Measurements from ENCODE around the gene MRAS. TPM values are rescaled to one million over a fixed set of nuclear protein-coding genes. Genes with fewer than 3 reads are reported as not detected.

The MRAS gene
- total and polyA plus RNA-seq, 4 donors: 12.6 to 28.7 (median 22.3) TPM

- peaks cover 0 to 7% (median 0%) of the 10 kb centered on the region in 5 donors for H3K4me1 ChIP-seq (ENCODE audit: control insufficient read depth in 5 of 5, insufficient read depth in 5 of 5, low read length in 5 of 5)
- H3K36me3 ChIP-seq (ENCODE audit: control insufficient read depth in 4 of 4, insufficient read depth in 4 of 4, low read length in 4 of 4): no peaks in the 10 kb centered on the region
- no peaks in the 10 kb centered on the region for H3K27me3 ChIP-seq (ENCODE audit: control insufficient read depth in 3 of 3, insufficient read depth in 3 of 3, low read length in 2 of 3)
- ATAC-seq (ENCODE audit: insufficient read depth, low FRiP score): no peak
- H3K9me3 ChIP-seq (ENCODE audit: control insufficient read depth in 4 of 4, insufficient read depth in 3 of 4, low read length in 3 of 4): no peaks in the 10 kb centered on the region
- no peak overlapping the region for H3K4me3 ChIP-seq
- no peak for DNase-seq
- 92 to 94% methylated on average over 2 of the region's 2 CpGs for WGBS, 2 donors
- peak overlapping the region in 1 of 2 donors; percentile 51 for H3K27ac ChIP-seq (ENCODE audit: low read depth in 1 of 2, low read length in 1 of 2)
- TF ChIP-seq CTCF (IDR thresholded peaks at IDR 0.05; ENCODE audit: control extremely low read depth, extremely low read depth): no peak
- H3K9ac ChIP-seq (ENCODE audit: insufficient read depth in 1 of 2, low read length in 2 of 2): no peak overlapping the region
Measured at GRCh38 chr3:138390582-138390932, 42.2 kb downstream of the MRAS start.

- 94 to 95% methylated on average over 4 of the region's 4 CpGs for WGBS, 2 donors
- no peak overlapping the region for H3K4me3 ChIP-seq
- H3K9me3 ChIP-seq (ENCODE audit: control insufficient read depth in 4 of 4, insufficient read depth in 3 of 4, low read length in 3 of 4): no peaks in the 10 kb centered on the region
- H3K27me3 ChIP-seq (ENCODE audit: control insufficient read depth in 3 of 3, insufficient read depth in 3 of 3, low read length in 2 of 3): no peaks in the 10 kb centered on the region
- DNase-seq: no peak
- peak overlapping the region in 1 of 2 donors; percentile 2 for H3K27ac ChIP-seq (ENCODE audit: low read depth in 1 of 2, low read length in 1 of 2)
- peaks cover 0 to 5% (median 0%) of the 10 kb centered on the region in 5 donors for H3K4me1 ChIP-seq (ENCODE audit: control insufficient read depth in 5 of 5, insufficient read depth in 5 of 5, low read length in 5 of 5)
- peaks cover 0 to 2% (median 0%) of the 10 kb centered on the region in 4 donors for H3K36me3 ChIP-seq (ENCODE audit: control insufficient read depth in 4 of 4, insufficient read depth in 4 of 4, low read length in 4 of 4)
- no peak overlapping the region for H3K9ac ChIP-seq (ENCODE audit: insufficient read depth in 1 of 2, low read length in 2 of 2)
- ATAC-seq (ENCODE audit: insufficient read depth, low FRiP score): no peak
- no peak for TF ChIP-seq CTCF (IDR thresholded peaks at IDR 0.05; ENCODE audit: control extremely low read depth, extremely low read depth)
Measured at GRCh38 chr3:138394156-138394555, 45.8 kb downstream of the MRAS start.

- Histone ChIP-seq H3K36me3 (ENCODE audit: control insufficient read depth in 4 of 4, insufficient read depth in 4 of 4, low read length in 4 of 4) (peaks cover 0 to 2% (median 0%) of the 10 kb centered on the region in 4 donors), H3K27ac (ENCODE audit: low read depth in 1 of 2, low read length in 1 of 2) (peak overlapping the region in 1 of 2 donors; percentile 2), H3K4me3 (no peak overlapping the region), H3K9me3 (ENCODE audit: control insufficient read depth in 4 of 4, insufficient read depth in 3 of 4, low read length in 3 of 4) (no peaks in the 10 kb centered on the region), H3K9ac (ENCODE audit: insufficient read depth in 1 of 2, low read length in 2 of 2) (no peak overlapping the region), H3K4me1 (ENCODE audit: control insufficient read depth in 5 of 5, insufficient read depth in 5 of 5, low read length in 5 of 5) (peaks cover 0 to 2% (median 0%) of the 10 kb centered on the region in 5 donors), H3K27me3 (ENCODE audit: control insufficient read depth in 3 of 3, insufficient read depth in 3 of 3, low read length in 2 of 3) (no peaks in the 10 kb centered on the region)
- no peak for TF ChIP-seq CTCF (IDR thresholded peaks at IDR 0.05; ENCODE audit: control extremely low read depth, extremely low read depth)
- ATAC-seq (ENCODE audit: insufficient read depth, low FRiP score) (no peak), DNase-seq (no peak)
- WGBS, 2 donors: 94 to 98% methylated on average over 5 of the region's 5 CpGs
Measured at GRCh38 chr3:138394686-138395085, 46.3 kb downstream of the MRAS start.
